HG03439 (cell line): ENCODE results near the gene EIPR1.

ENCODE experiments used
- ATAC-seq: cut with Tn5 transposase; IDR thresholded peaks from one replicate; pipeline ENCODE4 v1.9.1; 2021; ENCODE audit warnings: mild to moderate bottlenecking, moderate library complexity; ENCODE audit not compliant: unreplicated experiment

EIPR1 gene

GRCh38 chr2:3309496-3310355, 67.9 kb downstream of the EIPR1 start:
- ATAC-seq, result no peak

- no peak for ATAC-seq
Measured at GRCh38 chr2:3307901-3308300, 69.7 kb downstream of the EIPR1 start.

- ATAC-seq, result no peak
Measured at GRCh38 chr2:3307236-3307635, 70.4 kb downstream of the EIPR1 start.

- no peak for ATAC-seq
Measured at GRCh38 chr2:3305952-3306351, 71.7 kb downstream of the EIPR1 start.

- no peak for ATAC-seq
Measured at GRCh38 chr2:3305431-3305830, 72.2 kb downstream of the EIPR1 start.

- ATAC-seq, result peak; percentile 85
Measured at GRCh38 chr2:3303583-3304406, 73.8 kb downstream of the EIPR1 start.

- ATAC-seq, result no peak
Measured at GRCh38 chr2:3302751-3303582, 74.7 kb downstream of the EIPR1 start.

GRCh38 chr2:3302421-3302750, 75.2 kb downstream of the EIPR1 start:
- no peak for ATAC-seq

- ATAC-seq, result no peak
Measured at GRCh38 chr2:3301001-3301400, 76.6 kb downstream of the EIPR1 start.

- ATAC-seq, result no peak
Measured at GRCh38 chr2:3300224-3300995, 77.2 kb downstream of the EIPR1 start.

- ATAC-seq, result no peak
Measured at GRCh38 chr2:3299703-3300102, 77.9 kb downstream of the EIPR1 start.

- no peak for ATAC-seq
Measured at GRCh38 chr2:3299130-3299529, 78.5 kb downstream of the EIPR1 start.

- no peak for ATAC-seq
Measured at GRCh38 chr2:3298191-3298590, 79.4 kb downstream of the EIPR1 start.

- ATAC-seq, result no peak
Measured at GRCh38 chr2:3297523-3297922, 80.1 kb downstream of the EIPR1 start.

GRCh38 chr2:3296182-3296972, 81.2 kb downstream of the EIPR1 start:
- ATAC-seq, result no peak

GRCh38 chr2:3294493-3294892, 83.1 kb downstream of the EIPR1 start:
- no peak for ATAC-seq

- ATAC-seq, result no peak
Measured at GRCh38 chr2:3294069-3294468, 83.5 kb downstream of the EIPR1 start.

GRCh38 chr2:3293221-3293620, 84.4 kb downstream of the EIPR1 start:
- ATAC-seq, result no peak

- ATAC-seq, result no peak
Measured at GRCh38 chr2:3292416-3292815, 85.2 kb downstream of the EIPR1 start.

GRCh38 chr2:3291750-3292149, 85.9 kb downstream of the EIPR1 start:
- no peak for ATAC-seq
